ENCODE measurements around the gene IL21R.

GRCh38 chr16:27366687-27367460, 35.1 kb upstream of the IL21R start:
- TF ChIP-seq POLR2A (IDR thresholded peaks at IDR 0.05; ENCODE audit: low read length) (no peak), GATA1 (IDR thresholded peaks at IDR 0.05; ENCODE audit: low read depth, low read length) (no peak)
